K562 (cell line): Measurements from ENCODE around the gene ATXN1. TPM values are rescaled to one million over a fixed set of nuclear protein-coding genes. Genes with fewer than 3 reads are reported as not detected.

Source experiments
- ARID3A ChIP-seq: IDR thresholded peaks from 2 replicates; pipeline ENCODE4 v1.6.1; 2012; ENCODE audit warnings: low read depth, low read length, improper control_type of control experiment, borderline replicate concordance
- BRF2 ChIP-seq: IDR thresholded peaks from 3 replicates; pipeline ENCODE4 v1.6.1; 2011; ENCODE audit warnings: borderline replicate concordance, mild to moderate bottlenecking; ENCODE audit not compliant: insufficient read length, insufficient read depth
- CBFB ChIP-seq: sonication (generic); formaldehyde crosslinking; IDR thresholded peaks from 2 replicates; pipeline ENCODE4 v1.4.0; 2020; ENCODE audit warnings: mild to moderate bottlenecking, missing genetic modification reagents
- CSDE1 ChIP-seq, 2 experiments: fragments of 450-650 bp; IDR thresholded peaks; 2 replicates each; pipeline ENCODE4 v1.6.1; 2016; ENCODE audit warnings: mild to moderate bottlenecking in 1 of 2
- FOSL1 ChIP-seq: fragments of 200-800 bp; sonication (Bioruptor generic); conservative IDR thresholded peaks from 2 replicates; pipeline ENCODE4 v1.6.1; 2016; ENCODE audit warnings: missing genetic modification characterization, missing compliant biosample characterization
- MCM5 ChIP-seq: fragments of 450-650 bp; IDR thresholded peaks from 2 replicates; pipeline ENCODE4 v1.6.1; 2016; ENCODE audit warnings: low read depth
- MGA ChIP-seq: fragments of 450-650 bp; IDR thresholded peaks from 2 replicates; pipeline ENCODE4 v1.6.1; 2016; ENCODE audit warnings: mild to moderate bottlenecking, moderate library complexity
- MTA1 ChIP-seq: fragments of 450-650 bp; IDR thresholded peaks from 2 replicates; pipeline ENCODE4 v1.6.1; 2017; ENCODE audit warnings: borderline replicate concordance
- NFIX ChIP-seq: fragments of 250-450 bp; sonication (Bioruptor Pico); IDR thresholded peaks from 2 replicates; pipeline ENCODE4 v1.4.0; 2020; ENCODE audit warnings: low read depth, mild to moderate bottlenecking, moderate library complexity
- SRSF9 ChIP-seq: fragments of 200-400 bp; formaldehyde crosslinking; IDR thresholded peaks from 2 replicates; pipeline ENCODE4 v1.6.1; 2017; ENCODE audit warnings: low read depth, low read length, borderline replicate concordance
- STAG1 ChIP-seq: sonication (generic); formaldehyde crosslinking; IDR thresholded peaks from 2 replicates; pipeline ENCODE4 v1.5.0; 2020; ENCODE audit warnings: missing genetic modification reagents, borderline replicate concordance
- ZNF639 ChIP-seq, 2 experiments: fragments of 200-800 bp in 1 of 2; sonication (Bioruptor generic) in 1 of 2; sonication (generic) in 1 of 2; formaldehyde crosslinking in 1 of 2; IDR thresholded peaks in 1 of 2; conservative IDR thresholded peaks in 1 of 2; 2 replicates each; pipeline versions ENCODE4 v1.5.0 to v1.6.1; 2016 to 2020; ENCODE audit warnings: missing compliant biosample characterization in 1 of 2, missing genetic modification characterization in 1 of 2, missing genetic modification reagents in 1 of 2
- polyA plus RNA-seq, 8 experiments: library from polyadenylated mRNA; depleted of rRNA in 4 of 8; stranded (reverse) in 5 of 8; unstranded in 3 of 8; fragments of >200 nt; fragmentation: Nextera tagmentation in 2 of 8; fragmentation: Illumina TruSeq in 1 of 8; extraction: Ambion mirVana in 2 of 8; extraction: Trizol in 1 of 8; gene quantifications; 2 replicates each; pipeline versions ENCODE4 v1.2.1 to v1.2.3, GENCODE V29; 2011 to 2014; ENCODE audit warnings: inconsistent platforms in 1 of 8, missing spikeins in 1 of 8
- total RNA-seq, 7 experiments: library from RNA; depleted of rRNA in 6 of 7; stranded (reverse); fragments of >200 nt in 6 of 7; fragmentation: Illumina TruSeq in 2 of 7; extraction: Trizol in 2 of 7; gene quantifications; 2 replicates each; pipeline versions ENCODE4 v1.2.1 to v1.2.3, GENCODE V29; 2011 to 2021; ENCODE audit warnings: low replicate concordance in 1 of 7

The ATXN1 gene
- total and polyA plus RNA-seq, 9 of the 15 experiments (the other 6 are each of a cell fraction or from before 2014, with no cell fraction given), result under 0.01 to 1.2 (median 0.58) TPM

GRCh38 chr6:16434885-16435284, 326.4 kb downstream of the ATXN1 start (continued):
- no peak for TF ChIP-seq ARID3A
- no peak for TF ChIP-seq SRSF9
- no peak for TF ChIP-seq CSDE1 (IDR thresholded peaks at IDR 0.05)
- TF ChIP-seq BRF2, result no peak
- TF ChIP-seq ZNF639 (CRISPR knock-in tag; conservative IDR thresholded peaks at IDR 0.05 in 1 of 2, IDR thresholded peaks at IDR 0.05 in 1 of 2), result no peak
- TF ChIP-seq STAG1 (CRISPR knock-in tag), result no peak
- TF ChIP-seq FOSL1, result peak; percentile 33; the same call in 1 of the 2 replicates
- no peak for TF ChIP-seq CBFB (CRISPR knock-in tag)
- TF ChIP-seq MTA1, result no peak
- TF ChIP-seq MGA, result no peak
- TF ChIP-seq NFIX (CRISPR knock-in tag), result no peak
- no peak for TF ChIP-seq MCM5
